OCI-LY1 (cell line): ENCODE results near the gene MARS1.

Source experiments
- CTCF ChIP-seq: fragments of 200-600 bp; sonication (generic), shearing (Covaris generic); IDR thresholded peaks from 2 replicates; pipeline ENCODE4 v1.5.1; 2017; ENCODE audit warnings: mild to moderate bottlenecking, antibody characterized with exemption, low read length, moderate library complexity, mixed read lengths
- EZH2 ChIP-seq: fragments of 200-600 bp; sonication (generic), shearing (Covaris generic); IDR thresholded peaks from 2 replicates; pipeline ENCODE4 v1.8.0; 2017; ENCODE audit warnings: borderline replicate concordance, mixed run types, mild to moderate bottlenecking, antibody characterized with exemption, low read length, moderate library complexity, mixed read lengths

- TF ChIP-seq CTCF (no peak), EZH2 (no peak)
Observed at GRCh38 chr12:57511161-57511560, 23.3 kb downstream of the MARS1 start.
